ENCODE results near the gene PCSK4.
A peak's percentile ranks its signal among the peaks of the same experiment; 100 is the strongest.
"Not testable (repeated sequence)": the region's sequence is repeated elsewhere in the genome, so short reads cannot be mapped to it uniquely, and the experiment has no call there.

Gene PCSK4

DNA sequence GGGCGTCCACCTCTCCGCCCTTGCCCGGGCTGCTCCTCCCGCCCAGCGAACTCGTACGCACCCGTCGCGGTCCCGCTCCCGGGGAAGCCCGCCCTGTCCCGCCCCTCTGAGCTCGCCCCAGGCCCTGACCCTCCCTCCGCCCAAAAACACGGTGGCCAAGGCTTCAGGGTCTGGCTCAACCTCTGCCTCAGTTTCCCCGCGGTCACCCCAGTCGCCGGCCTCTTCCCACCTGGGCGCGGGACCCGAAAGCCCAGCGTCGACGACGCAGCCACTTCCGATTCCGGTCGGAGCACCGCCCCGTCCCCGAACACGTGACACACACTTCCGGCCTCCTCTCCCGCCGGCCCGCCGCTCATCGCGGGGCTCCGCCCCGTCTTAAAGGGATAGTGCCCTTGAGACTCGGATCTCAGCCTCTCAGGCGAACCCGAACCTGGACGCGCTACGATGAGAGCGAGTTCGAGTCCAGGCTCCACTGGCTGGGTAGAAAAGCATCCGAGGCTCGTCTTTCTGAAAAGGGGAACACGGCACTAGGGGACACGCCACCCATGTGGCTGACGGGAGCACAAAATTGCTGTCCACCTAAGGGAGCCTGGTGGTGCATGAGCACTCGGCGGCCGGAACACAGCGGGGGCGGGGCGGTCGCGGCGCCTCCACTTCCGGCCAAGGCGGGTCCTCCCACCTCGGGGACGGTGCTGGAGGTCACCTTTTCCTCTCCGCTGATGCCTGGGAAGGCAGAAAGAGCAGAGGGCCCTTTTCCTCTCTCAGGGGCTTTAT, 11.0 kb downstream of the PCSK4 start, which contains the start of gene C19orf25:
Gene C19orf25, minus strand, starts transcription at position 282 of the 774 bp plus-strand sequence. CDS start 312 bp downstream, outside the sequence.
- DNase-seq (ENCODE audit: low spot score) = peak; percentile 98
- in situ Hi-C loops (cut with MboI; ENCODE audit: low sequenced_read_pairs, unreplicated experiment) = no loop called here
- TF ChIP-seq, protein P1, sequence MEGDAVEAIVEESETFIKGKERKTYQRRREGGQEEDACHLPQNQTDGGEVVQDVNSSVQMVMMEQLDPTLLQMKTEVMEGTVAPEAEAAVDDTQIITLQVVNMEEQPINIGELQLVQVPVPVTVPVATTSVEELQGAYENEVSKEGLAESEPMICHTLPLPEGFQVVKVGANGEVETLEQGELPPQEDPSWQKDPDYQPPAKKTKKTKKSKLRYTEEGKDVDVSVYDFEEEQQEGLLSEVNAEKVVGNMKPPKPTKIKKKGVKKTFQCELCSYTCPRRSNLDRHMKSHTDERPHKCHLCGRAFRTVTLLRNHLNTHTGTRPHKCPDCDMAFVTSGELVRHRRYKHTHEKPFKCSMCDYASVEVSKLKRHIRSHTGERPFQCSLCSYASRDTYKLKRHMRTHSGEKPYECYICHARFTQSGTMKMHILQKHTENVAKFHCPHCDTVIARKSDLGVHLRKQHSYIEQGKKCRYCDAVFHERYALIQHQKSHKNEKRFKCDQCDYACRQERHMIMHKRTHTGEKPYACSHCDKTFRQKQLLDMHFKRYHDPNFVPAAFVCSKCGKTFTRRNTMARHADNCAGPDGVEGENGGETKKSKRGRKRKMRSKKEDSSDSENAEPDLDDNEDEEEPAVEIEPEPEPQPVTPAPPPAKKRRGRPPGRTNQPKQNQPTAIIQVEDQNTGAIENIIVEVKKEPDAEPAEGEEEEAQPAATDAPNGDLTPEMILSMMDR (IDR thresholded peaks at IDR 0.05; ENCODE audit: borderline replicate concordance, control extremely low read depth, extremely low read depth, insufficient read depth, missing control alignments) = no peak

- in situ Hi-C loops (cut with MboI; ENCODE audit: low sequenced_read_pairs, unreplicated experiment); DNase-seq (ENCODE audit: low spot score): not testable (repeated sequence)
Measured at GRCh38 chr19:1477056-1477455, 13.1 kb downstream of the PCSK4 start.

DNA sequence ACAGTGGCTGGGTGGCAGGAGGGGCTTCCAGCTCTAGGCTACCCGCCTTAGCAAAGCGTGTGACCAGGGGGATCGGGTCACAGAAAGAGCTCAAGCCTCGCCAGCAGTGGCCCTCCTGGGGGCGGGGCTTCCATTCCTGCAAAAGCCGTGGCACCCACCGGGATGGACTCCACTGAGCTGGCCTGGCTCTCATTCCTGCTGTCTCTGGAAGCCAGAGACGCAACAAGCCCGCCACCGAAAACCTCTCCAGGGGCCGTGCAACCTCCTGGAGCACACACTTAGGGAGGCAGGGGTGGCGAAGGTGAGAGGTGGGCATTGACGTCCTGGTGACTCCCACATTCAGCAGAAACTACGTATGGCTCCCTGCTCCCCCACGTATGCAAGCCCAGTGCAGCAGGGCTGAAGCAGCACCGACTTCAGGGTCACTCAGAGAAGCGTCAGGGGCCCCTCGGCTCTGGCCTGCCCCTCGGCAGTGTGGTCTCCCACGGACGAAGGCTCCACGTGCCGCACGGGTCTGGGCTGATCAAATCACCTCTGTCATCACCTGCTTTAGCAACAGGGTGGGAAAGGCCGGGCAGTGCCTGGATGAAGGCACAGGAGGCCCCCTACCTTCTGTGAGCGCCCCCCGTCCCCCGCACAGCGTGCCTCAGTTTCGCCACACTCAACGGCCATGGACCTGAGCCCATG, 14.3 kb downstream of the PCSK4 start:
- TF ChIP-seq, protein P1 (IDR thresholded peaks at IDR 0.05; ENCODE audit: borderline replicate concordance, control extremely low read depth, extremely low read depth, insufficient read depth, missing control alignments) = no peak
- in situ Hi-C loops (cut with MboI; ENCODE audit: low sequenced_read_pairs, unreplicated experiment) = no loop called here
- DNase-seq (ENCODE audit: low spot score) = no peak

DNA sequence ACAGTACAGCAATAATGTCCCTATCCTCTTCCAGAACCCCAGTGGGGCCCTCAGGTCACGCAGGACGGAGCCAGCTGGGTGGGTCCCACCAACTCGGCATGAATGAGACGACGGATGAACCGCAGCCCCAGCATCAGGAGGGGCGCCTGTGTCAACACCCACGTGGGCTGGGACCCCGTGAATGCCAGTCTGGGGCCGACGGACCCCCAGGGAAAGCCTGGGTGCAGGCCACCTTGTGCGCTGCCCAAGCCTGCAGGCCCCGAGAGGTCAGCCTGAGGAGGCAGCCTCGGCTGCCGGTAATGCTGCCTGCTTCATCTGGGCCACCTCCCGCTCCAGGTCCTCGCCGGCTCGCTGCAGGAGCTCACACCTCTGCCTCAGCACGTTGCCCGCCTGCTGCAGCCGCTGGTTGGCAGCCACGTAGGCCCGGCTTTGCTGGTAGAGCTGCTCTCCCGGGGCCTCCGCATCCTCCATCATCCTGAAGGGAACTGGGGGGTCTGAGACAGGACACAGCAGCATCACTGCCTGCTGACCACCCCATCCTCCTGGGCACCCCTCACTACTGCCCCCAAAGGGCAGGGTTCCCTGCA, 15.3 kb downstream of the PCSK4 start:
- no peak for DNase-seq (ENCODE audit: low spot score)

DNA sequence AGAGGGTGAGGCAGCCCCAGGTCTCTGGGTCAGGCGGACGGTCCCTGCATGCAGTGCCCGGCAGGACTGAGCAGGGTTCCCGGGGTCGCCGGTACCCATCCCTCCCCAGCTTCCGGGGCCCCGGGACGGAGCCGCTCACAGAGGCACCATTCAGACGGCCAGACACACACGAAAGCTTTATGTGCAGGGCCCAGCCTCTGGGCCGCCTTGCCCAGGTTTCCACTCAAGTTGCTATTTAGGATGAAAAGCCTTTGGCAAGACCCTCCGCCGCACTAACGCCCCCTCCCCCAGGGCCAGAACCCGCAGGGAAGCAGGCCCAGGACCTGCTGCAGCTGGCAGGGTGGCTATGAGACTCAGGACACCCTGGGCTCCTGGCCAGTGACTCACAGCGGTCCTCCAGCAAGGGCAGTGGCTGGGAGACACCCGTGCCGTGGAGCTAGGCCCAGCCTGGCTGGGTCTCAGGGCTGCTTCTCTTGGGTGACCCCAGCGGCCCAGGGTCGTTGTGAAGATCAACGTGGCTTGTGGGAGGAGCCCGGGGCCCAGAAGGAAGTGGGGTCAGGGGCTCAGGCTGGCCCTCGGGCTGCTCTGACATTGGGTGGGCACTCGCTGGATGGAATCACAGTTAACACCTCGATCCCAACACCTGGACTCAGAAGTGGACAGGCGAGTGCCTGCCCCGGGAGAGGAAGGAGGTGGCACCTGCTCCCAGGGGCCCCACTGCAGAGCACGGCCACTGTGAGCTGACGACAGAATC, 16.0 kb downstream of the PCSK4 start:
- DNase-seq (ENCODE audit: low spot score) = no peak
- TF ChIP-seq, protein P1 (IDR thresholded peaks at IDR 0.05; ENCODE audit: borderline replicate concordance, control extremely low read depth, extremely low read depth, insufficient read depth, missing control alignments) = no peak
- in situ Hi-C loops (cut with MboI; ENCODE audit: low sequenced_read_pairs, unreplicated experiment) = no loop called here

More for the DNA sequence above, 15.3 kb downstream of the PCSK4 start:
- in situ Hi-C loops (cut with MboI; ENCODE audit: low sequenced_read_pairs, unreplicated experiment) = no loop called here
- TF ChIP-seq, protein P1 (IDR thresholded peaks at IDR 0.05; ENCODE audit: borderline replicate concordance, control extremely low read depth, extremely low read depth, insufficient read depth, missing control alignments) = no peak

DNA sequence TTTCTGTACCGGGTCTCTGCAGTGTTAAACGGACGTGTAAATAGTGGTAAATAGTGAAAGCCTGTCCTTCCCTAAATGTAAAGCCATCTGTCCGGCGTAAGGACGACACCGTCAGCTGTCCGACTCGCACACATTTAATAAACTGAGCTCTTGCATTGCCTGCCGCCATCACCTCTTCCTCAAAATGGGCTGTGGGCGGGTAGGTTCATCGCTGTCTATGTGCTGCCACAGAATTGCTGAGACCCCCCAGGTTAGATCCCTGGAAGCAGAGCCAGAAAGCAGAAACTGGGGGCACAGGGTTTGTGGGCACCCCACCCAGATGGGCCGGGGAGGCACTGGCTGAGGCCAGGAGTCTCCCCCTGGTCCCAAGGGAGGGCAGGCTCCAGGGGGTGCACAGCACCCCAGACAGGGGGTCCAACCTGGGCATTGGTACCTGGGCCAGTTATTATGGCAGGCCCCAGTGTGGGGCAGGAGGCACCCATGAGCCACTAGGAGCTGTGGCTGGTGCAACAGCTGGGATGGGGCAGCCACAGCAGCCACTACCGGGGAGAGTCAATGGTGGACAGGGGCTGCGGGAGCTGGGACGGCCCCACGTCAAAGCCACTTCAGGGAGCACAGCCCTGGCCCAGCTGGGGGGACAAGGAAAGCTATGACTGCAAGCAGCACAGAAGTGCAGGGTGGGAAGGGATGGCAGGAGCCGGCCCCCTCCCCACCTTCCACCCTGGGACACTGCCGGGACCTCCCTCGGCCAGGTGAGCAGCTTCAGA, 16.9 kb downstream of the PCSK4 start:
- DNase-seq (ENCODE audit: low spot score) = no peak
- TF ChIP-seq, protein P1 (IDR thresholded peaks at IDR 0.05; ENCODE audit: borderline replicate concordance, control extremely low read depth, extremely low read depth, insufficient read depth, missing control alignments) = no peak
- in situ Hi-C loops (cut with MboI; ENCODE audit: low sequenced_read_pairs, unreplicated experiment) = no loop called here

All from GM13976 (cell line).